IPS-NIHi7 (cell line): ENCODE measurements around the gene RTL1.

Source experiments
- DNase-seq: peaks from one replicate; pipeline ENCODE4 v3.0.0; 2012; ENCODE audit warnings: mixed read lengths; ENCODE audit errors: extremely low spot score

RTL1 gene

DNA sequence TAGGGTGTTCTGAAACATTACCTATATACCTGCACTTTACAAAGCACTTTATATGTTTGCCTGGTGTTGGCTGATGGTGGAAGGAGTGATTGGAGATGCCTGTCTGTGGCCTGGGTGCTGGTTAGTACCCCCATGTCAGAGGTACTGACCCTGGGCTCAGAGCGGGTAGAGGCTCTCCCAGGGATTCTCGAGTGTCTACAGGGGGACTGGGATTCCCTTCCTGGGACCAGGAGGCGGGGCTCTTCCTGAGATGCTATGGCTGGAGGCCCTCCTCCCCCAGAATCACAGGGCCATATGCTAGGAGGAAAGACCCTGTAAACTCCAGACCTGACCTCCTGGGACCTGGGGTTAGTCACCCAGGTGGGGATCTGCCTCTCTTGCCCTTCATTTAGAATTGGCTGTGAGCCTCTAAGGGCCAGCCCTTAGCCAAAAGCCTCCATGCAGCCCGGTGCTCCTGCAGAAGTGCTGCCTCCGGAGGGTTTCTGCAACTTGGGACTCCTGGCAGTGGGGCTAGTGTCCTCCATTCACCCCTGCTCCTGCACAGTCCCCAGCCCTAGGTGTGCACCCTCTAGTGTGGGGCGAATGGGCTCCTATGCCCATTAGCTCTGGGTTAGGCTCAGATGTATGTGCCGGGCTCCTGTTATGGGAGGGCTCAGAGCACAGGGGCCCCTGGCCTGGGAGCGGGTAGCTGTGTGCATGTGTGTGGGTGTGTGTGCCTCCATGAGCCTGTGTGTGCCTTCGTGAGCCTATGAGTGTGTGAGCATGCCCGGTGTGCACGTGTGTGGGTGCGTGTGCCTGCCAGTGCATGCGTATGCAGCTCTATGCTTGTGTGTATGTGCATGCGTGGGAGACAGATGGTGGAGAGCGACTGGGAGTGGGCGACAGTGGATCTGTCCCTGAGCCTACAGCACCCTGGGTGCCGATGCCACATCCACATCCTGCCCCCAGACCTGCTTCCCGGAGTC is 36.6 kb downstream of the RTL1 start:
- no peak for DNase-seq

DNA sequence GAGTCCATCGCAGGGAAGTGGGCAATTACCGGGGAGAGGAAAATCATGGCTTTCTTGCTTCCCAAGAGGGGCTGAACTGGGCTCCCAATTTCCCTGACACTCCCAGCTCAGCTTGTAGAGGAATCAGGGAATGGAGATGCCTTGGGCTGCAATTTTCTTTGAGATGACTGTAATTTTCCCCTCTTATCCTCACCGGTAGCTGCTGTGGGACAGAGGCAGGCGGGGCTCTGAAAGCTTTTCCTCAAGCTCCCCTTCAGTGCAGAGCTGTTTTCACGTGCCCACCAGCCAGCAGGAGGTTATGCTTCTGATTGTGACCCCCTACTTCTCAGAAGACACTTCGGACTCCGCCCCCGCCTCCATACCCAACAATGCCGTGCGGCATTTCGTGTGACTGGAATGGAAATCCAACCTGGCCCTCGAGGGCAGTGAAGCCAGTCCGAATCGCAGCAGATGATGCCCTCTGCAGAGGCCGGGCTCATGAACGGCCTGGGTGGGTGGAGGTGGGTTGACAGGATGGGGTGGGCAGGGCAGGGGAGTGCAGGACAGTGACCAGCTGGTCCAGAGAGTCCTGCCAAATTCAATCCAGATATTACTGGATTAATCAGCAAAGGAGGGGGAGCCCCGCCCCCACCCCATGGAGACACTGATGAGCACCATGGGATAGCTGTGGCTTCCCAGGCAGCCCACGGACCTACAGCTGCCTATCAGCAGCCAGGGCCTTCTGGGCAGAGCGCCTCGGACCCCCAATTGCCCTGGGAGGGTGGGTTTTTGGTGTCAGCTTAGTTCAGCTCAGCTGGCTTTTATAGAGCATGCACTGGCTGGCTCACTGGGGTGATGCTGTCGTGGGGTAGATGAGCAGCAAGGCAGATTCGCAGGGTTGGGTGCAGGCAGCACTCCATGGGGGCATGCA is 37.6 kb downstream of the RTL1 start:
- no peak for DNase-seq

DNA sequence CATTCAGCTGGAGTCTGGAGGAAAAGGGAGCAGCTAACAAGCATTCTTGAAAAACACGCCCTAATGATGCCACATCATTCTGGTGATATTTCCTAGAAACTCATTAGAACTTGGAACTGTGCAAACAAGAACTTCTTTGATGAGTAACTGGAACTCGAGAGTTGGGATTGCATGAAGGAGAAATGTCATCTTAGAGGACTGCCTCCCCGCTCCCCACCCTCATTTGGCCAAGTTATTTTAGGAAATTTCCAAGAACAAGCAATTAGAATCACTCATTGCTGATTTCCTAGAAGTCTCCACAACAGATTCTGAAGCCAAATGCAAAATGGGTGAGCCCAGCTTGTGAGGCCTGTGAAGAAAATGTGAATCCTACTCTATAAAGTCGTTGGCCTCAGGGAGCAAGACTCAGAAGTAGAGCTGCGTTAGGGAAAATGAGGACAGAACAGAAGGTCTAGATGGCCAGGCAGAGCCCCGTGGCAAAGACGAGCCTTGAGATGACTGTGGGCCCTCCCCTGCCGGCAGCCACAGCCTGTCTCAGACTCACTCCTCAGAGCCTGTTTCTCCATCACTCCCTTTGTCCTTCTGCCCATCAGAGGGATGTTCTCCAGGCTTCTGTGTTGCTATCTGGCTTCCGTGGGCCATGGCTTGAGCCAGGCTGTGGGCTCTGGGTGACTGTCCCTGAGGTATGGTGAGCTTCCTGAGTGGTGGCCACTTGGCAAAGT is 38.4 kb downstream of the RTL1 start:
- DNase-seq: no peak

DNA sequence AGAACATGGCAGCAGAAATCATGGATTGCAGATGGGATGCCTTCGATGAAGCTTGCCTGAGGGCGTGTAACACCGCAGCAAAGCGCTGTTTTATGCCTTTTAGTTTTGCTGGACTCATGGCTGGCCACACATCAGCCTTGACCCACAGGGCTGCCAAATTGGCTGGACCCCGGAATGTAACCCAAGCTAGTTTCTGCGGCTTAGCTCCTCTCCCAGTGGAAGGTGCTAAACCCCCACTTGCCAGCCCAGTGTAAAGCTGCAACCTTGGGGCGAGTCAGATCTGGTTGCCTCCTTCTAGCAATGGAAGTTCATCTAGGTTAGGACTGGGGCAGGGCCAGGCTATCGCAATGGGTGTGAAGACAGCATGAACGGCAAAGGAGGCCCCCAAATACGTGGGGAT is 39.3 kb downstream of the RTL1 start:
- DNase-seq: no peak

DNA sequence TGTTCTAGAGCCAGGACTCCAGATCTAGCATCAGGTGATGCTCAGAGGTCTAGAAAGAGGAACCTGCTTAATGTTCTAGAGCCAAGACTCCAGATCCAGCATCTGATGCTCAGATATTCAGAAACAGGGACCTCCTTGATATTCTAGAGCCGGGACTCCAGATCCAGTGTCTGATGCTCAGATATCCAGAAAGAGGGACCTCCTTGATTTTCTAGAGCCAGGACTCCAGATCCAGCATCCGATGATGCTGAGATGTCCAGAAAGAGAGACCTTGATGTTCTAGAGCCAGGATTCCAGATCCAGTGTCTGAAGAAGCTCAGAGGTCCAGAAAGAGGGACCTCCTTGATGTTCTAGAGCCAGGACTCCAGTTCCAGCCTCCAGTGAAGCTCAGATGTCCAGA is 40.7 kb downstream of the RTL1 start:
- no peak for DNase-seq

DNA sequence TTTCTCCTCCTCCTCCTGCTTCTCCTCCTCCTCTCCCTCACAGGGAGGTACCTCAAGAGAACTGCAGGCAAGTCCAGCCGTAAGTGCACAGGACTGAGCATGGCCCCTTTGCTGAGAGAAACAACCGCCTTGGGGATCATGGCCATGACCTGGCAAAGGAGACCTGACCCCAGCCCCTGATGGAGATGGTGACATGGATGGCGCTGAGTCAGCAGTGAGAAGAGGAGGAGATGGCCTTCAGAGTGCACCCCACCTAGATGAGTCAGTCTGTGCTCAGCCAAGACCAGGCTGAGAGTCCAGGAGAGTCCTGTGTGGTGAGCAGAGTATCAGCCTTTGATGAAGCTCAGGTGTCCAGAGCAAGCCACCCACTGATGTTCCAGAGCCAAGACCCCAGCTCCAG is 41.2 kb downstream of the RTL1 start:
- no peak for DNase-seq

DNA sequence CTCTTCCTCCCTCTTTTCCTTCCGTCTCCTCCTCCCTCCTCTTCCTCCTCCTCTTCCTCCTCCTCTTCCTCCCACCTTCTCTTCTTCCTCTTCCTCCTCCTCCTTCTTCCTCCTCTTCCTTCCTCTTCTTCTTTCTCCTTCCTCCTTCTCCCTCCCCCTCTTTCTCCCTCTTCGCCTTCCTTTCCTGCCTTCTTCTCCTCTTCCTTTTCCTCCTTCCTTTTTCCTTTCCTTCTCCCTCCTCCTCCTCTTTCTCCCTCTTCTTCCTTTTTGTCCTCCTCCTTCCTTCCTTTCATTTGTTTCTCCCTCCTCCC is 41.6 kb downstream of the RTL1 start:
- no peak for DNase-seq

DNA sequence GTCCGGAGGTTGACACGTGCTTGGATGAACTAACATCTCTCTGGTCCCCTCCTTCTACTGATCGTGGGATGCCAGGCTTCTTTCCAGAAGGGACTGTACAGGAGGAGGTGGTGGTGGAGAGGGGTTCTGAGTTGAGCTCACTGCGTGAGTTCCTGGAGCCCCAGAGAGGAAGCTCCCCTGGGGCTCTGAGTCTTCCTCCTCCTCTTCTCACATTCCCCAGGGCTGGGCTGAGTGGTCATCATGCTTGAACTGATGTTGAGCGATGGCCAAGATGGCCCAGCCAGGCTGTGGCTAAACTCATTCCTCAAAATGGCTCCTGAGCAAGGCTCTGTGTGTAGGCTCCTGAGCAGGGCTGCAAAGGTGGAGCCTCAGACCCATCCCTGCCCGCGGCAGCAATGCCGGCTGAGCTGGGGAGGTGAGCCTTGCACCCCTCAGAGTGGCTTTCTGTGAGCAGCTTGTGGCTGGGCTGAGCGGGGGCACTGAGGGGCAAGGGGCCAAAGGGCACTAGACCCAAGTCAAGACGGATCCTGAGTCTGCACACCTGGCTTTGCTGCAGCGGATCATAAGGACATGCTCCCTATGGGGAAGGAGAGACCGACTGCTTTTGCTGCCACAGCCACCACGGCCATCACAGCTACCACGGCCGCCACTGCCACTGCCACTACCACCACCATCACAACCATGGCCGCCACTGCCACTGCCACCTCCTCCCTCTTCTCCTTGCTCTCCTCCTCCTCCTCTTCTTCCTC is 42.2 kb downstream of the RTL1 start:
- no peak for DNase-seq

DNA sequence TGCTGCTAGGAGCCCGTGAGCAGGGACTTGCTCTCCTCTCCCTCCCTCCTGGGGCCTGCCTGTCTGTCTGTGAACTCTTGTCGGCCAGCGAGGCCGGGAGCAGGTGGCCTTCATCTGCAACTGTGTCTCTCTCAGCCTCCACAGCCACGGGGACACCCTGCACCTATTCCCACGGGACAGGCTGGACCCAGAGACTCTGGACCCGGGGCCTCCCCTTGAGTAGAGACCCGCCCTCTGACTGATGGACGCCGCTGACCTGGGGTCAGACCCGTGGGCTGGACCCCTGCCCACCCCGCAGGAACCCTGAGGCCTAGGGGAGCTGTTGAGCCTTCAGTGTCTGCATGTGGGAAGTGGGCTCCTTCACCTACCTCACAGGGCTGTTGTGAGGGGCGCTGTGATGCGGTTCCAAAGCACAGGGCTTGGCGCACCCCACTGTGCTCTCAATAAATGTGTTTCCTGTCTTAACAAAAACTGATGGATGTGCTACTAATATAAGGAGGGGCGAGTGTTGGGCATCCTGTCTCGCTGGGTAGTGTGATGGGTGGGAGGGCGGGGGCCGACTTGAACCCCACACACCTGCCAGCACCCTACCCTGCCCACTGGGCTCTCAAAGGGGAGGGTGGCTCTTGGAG is 42.9 kb downstream of the RTL1 start:
- no peak for DNase-seq

DNA sequence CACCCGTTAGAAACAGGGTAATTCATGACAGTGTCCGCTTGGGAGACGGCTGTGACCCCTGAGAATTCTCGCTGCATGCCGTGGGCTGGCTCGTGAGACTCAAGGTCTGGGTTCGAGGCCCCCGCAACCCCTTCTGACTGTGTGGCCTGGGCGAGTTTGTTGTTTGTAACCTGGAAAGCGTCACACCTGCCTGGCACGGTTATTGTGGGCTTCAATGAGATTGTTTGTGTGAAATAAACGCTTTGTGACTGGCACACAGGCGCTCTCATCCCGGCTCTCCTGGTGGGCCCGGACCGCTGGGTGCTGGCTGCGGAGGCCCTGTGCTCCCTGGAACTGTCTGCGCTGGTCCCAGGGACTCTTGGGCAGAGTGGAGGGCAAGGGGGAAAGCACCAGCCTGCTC is 43.7 kb downstream of the RTL1 start:
- no peak for DNase-seq

DNA sequence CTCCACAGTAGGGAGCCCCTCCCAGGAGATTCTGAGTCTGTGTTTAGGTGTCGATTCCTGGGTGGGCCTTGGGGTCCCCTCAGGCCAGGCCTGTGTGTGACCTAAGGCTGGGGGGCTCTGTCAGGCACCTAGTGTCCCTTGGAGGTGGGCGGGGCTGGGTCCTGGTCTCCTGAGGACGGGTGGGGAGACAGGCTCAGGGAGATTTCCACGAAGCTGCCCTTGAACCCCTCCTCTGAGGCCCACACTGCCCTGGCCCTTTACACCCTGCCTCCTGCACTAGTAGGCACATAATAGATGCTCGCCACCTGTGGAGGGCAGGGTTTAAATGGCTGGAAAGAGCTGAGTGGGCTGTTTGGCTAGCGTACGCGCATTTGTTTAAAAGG is 44.7 kb downstream of the RTL1 start:
- no peak for DNase-seq

DNA sequence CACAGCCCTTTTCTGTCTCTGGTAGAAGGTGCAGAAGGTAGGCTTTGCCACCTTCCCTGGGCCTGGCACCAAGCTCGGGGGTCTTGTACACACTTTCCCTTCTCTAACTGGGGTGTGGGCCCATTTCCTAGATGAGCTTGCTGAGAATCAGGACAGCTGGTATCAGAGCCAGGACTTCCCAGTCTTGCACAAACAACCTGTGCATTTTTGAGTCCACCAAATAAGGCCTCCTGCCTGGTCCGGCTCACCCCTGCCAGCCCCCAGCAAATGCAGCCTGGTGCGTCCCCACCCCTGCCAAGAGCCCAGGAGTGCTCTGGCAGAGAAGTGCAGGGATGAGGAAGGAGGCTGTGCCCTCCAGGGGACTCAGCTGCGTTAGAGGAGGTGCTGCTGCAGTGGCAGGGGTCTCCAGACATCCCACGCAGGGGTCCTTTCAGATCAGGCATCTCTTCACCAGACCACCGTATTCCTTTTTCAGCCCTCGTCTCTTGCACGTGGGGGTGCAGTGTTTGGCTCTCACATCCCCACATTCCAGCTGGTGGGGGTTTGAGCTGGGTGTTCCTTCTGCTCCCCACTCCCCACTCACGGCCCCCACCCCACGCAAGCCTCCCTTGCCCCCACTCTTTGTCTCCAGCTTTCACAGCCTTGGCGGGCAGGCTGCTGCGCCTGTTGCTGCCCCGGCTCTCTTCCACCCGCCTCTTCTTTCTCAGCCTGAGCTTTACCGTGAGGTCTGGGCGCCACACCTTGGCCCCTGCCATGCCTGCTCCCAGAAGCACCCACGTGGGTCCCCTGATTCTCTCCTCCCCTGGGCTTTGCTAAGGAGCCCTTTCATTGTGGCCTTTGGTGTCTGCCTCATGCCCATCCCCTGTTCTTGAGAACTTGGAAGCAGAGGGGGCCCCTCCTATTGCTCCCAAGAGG is 45.3 kb downstream of the RTL1 start:
- DNase-seq: no peak

DNA sequence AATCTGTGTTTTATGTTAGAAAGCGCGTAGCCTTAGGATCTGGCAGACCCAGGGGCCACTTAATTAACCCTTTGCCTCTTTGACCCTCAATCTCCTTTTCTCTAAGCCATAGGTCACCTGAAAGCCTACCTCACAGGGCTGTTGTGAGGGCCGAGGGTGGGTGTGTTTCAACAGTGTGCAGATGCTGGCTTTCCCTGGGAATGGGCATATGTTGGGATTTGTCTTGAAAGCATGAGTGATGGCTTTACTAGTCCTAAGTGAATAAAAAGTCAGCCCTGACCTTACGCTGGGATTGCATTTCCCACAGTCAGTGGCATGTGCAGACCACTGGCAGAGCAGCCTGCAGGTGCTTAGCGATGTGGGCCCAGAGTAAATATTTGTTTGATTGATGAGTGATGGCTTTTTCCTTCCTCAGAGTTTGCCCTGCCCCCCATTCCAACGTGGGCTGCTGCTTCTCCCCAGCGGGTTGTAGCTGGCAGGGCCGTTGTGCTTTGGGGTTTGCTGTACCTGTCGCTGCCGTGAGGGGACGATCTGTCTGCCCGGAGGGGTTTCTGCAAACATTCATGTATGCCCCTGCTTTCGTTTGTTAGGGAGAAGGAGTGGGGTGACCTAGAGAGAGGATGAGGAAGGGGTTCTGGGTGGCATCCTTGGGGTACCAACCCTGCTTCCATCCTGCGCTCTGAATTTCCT is 46.1 kb downstream of the RTL1 start:
- DNase-seq: no peak

DNA sequence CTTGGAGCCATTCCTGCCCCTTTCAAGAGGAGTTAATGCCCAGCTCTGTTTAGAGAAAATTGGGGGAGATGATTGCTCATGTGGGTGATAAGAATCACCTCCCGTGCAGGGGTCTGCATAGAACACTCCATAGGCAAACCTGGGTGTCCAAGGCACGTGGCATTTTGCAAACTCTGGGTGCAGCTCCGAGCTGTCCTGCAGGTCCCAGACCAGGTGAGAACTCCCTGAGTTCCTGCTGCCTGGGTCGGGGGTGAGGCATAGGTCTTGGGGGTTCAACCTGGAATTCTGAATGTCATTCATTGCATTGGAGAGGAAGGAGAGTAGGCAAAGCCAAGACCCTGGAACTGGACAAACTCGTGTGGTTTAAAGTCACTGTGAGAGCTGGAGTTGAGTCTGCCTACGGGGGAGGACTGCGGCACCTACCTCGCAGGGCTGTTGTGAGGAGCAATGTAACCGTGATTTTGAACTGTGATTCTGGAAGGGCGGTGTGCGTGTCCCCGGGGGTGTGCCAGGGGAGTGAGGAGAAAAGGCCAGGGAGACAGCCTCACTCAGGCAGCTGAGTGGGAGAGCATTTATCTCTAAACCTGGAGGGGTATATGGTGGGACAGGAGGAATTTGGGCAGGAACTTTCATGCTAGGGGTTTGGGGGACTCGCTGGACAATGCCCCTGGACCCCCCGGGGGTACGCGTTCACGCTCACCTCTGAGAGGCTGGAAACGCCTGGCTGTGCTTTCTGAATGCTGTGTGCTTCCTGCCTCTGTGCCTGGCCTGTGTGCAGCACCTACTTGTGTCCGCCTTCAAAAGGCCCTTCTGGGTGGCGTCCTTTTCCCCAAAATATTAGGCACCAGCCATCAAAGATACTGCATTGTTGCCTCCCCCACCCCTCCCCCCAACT is 47.2 kb downstream of the RTL1 start:
- DNase-seq: no peak

DNA sequence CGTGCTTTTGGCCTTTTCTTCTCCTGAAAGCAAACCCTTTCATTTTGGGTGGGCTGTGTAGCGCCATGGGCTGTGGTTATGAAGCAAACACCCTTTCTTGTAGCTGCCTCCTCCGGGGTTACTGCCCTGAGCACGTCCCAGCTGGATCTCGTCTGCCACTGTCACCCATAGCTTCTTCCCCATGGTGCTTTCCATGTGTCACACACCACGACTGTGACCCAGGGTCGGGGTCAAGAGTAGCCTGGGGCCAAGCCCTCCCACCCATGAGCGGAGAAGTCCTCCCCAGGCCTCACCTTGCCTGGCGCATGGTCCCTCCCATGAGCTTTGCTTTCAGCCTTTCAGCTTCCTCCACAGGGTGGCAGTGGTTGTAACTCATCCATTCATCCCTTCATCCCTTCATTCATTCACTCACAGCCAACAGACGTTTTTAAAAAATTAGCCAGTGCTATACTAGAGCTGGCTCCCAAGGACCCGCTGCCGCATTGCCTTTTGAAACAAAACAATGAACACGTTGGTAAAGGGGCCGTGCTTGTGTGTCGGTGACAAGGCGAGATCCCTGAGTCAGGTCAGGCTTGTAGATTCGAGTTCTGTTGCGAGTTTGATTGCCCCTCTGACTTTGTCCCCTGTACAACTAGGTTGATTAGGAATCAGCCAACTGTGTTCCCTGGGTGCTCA is 48.1 kb downstream of the RTL1 start:
- DNase-seq: no peak

DNA sequence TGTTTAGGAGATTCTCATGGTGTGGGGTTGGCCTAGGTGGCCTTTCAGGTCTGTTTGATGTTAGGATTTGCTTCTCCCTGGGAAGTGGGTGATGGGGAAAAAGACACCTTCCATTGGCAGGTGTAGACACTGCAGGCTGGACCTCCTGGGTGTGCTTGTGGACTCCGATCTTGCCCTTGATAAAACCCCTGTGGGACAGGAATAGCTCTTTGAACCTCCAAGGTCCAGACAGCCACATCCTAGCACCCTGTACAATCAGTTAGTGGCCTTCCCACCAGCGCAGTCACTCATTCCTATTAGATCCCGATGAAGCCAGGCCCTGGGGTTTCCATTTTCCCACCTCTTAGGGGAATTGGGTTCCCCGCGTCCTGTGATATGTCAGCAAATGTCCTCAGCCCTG is 49.1 kb downstream of the RTL1 start:
- DNase-seq: no peak

DNA sequence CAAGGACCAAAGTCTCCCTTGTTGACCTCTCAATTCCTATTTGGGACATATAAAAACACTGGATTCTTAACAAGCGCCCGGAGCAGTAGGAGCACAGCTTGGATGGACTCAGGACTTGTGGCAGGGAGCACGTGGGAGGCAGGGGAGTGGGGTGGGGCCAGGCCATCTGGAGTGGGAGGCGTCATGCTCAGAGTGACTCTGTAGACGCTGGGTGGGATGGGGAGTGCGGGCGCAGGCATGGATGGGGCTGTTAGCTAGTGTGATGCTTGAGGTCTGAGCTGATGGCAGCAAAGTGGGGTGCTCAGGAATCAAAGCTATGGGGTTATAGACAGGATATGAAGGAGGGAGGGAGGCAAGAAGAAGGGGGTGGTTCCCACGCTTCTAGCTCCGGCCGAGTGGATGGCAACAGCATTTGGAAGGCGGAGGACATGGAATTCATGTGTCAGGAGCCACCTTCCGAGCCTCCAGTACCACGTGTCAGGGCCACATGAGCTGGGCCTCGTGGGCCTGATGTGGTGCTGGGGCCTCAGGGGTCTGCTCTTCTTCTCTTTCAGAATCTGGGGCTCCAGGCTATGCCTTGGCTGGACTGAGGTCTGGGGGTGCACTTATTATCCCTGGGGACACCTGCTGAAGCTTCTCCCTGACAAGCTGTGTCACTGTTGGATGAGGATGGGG is 51.4 kb downstream of the RTL1 start:
- no peak for DNase-seq
